GM12801 (cell line): ENCODE results near the gene PLEKHO2.

Source experiments
- TF ChIP-seq, protein P1 (sequence below): IDR thresholded peaks from one replicate; pipeline ENCODE4 v1.5.1; 2011; ENCODE audit warnings: control low read depth; ENCODE audit not compliant: insufficient read length; ENCODE audit errors: extremely low read depth

PLEKHO2 gene

DNA sequence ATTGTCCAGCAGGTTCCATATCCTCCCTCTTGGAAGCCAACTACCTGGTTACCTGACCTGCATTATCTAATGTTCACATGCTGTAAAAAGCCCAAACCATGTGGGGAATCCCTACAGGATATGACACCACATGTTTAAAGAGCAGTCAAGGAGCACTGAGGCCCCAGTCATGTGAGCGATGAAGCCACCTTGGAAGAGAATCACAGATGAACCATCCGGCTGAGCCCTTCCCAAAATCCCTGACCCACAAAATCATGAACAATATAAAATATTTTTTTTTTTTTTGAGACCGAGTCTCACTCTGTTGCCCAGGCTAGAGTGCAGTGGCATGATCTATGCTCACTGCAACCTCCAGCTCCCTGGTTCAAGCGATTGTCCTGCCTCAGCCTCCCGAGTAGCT is 59.4 kb downstream of the PLEKHO2 start:
- TF ChIP-seq, protein P1, sequence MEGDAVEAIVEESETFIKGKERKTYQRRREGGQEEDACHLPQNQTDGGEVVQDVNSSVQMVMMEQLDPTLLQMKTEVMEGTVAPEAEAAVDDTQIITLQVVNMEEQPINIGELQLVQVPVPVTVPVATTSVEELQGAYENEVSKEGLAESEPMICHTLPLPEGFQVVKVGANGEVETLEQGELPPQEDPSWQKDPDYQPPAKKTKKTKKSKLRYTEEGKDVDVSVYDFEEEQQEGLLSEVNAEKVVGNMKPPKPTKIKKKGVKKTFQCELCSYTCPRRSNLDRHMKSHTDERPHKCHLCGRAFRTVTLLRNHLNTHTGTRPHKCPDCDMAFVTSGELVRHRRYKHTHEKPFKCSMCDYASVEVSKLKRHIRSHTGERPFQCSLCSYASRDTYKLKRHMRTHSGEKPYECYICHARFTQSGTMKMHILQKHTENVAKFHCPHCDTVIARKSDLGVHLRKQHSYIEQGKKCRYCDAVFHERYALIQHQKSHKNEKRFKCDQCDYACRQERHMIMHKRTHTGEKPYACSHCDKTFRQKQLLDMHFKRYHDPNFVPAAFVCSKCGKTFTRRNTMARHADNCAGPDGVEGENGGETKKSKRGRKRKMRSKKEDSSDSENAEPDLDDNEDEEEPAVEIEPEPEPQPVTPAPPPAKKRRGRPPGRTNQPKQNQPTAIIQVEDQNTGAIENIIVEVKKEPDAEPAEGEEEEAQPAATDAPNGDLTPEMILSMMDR, result no peak

DNA sequence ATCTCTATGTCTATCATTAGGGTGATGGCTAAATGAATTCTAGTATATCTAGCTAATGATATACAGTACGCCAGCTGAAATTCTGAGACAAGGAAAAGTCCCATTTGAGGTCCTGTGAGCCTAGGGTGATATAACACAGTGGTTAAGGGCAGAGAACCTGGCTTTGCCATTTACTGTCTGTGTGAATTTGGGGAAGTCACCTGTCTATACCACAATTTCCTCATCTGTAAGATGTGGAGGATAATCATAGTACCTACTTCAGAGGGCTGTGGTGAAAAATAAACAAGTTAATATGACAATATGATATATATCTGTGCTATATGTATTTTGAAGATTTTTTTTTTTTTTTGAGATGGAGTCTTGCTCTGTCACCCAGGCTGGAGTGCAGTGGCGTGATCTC is 60.2 kb downstream of the PLEKHO2 start:
- TF ChIP-seq, protein P1, result no peak

DNA sequence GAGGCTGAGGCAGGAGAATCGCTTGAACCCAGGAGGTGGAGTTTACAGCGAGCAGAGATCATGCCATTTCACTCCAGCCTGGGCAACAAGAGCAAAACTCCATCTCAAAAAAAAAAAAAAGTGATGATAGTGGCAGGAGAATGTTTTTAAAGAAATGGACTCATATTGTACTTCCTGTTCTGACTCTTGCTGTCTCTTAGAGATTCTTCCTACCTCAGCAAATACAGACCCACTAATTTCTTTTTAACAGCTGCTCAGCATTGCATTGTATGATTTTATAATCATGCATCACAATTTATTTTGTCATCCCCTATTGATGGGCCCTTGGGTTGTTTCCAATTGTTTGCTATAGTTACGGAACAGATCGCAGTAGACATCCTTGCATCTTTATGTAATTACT is 61.1 kb downstream of the PLEKHO2 start:
- TF ChIP-seq, protein P1, result no peak

DNA sequence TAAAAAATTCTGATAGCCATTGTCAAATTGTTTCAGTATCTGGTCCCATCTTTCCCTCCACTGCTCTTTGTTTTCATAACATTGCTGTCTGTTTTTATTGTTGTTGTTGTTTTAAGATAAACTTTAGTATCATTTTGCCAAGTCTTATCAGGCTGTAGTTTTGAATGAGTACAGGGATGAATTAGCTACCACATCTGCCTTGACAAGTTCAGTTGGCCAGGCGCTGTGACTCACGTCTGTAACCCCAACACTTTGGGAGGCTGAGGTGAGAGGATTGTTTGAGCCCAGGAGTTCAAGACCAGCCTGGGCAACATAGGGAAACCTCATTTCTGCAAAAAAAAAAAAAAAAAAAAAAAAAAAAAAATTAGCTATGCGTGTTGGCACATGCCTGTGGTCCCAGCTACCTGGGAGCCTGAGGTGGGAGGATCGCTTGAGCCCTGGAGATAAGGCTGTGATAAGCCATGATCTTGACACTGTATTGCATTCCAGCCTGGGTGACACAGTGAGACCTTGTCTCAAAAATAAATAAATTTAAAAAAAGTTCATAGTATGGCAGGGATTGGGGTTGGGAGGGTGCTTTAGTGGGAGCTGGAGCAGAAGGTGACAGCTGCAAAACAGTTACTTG is 61.7 kb downstream of the PLEKHO2 start:
- TF ChIP-seq, protein P1, result no peak

DNA sequence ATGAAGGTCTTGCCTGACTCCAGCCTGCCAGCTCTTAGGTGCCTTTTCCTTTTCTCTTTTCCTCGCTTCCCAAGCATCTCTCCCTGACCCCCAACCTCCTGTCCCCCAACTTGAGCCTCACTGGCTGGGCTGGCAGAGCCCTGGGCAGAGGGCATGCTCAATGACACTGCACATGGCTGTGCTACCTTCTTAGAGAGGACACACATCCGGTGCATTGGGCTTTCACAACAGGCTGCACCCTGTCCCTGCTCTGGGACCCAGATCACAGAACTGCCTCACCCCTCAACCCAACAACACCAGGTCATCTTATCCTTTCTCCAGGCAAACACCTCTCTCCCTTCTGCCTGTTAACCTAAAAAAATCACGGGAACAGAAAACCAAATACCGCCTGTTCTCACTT is 62.5 kb downstream of the PLEKHO2 start:
- TF ChIP-seq, protein P1, result no peak

DNA sequence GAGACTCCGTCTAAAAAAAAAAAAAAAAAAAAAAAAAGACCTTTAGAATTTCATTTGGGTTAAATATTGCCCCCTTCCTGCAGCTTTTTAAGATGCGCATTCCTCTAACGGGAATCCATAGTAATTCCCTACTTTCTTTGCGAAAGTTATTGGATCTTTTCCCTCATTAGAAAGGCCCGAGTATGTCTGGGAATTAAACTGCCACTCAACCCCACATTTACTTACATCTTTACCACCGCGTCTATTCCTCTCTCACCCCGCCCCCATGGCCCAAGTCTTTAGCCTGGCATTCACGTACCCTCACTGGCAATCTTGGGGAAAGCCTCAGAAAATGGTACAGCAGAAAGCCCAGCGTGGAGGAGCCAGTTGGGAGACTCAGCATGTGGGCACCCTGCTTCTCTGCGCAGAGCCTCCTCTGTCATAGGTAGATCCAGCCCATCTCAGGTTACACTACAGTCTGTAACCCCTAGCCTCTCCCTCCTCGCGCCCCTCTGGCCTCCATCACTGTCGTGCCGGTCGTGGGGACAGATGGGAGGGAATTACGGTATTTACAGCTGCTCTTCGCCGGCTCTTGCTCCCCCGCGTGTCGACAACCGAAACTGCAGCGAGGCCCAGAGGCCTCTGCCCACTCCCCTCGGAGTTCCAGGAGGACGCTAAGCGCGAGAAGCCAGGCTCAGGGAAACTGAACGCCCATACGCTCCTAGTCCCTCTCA is 63.6 kb downstream of the PLEKHO2 start:
- TF ChIP-seq, protein P1, result no peak

DNA sequence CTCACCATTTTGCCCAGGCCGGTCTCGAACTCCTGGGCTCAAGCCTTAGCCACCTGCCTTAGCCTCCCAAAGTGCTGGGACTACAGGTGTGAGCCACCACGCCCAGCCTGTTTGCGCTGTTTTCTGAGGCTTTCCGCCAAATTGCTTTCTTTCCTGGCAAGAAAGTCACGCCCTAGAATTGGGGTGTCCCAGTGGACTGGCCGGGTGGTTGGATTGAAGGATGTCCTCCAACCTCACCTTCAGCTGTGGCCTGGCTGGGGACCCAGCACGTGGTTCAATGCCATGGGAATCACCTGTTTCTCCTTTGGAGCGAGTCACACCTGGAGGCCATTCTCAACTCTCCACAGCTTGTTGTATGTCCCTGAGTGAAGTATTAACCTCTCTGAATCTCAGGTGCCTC is 64.2 kb downstream of the PLEKHO2 start:
- TF ChIP-seq, protein P1, result no peak
